SK-N-SH (cell line): Measurements from ENCODE around the gene GDA. TPM values are rescaled to one million over a fixed set of nuclear protein-coding genes. Genes with fewer than 3 reads are reported as not detected.

Experiments used
- CTCF ChIA-PET: fragments of 300-600, 350-600 bp; formaldehyde crosslinking; extraction: SDS; loops from one replicate; lab custom pipeline; 2021; lab: Yijun Ruan, JAX
- POLR2A ChIA-PET: fragments of 350-600 bp; sonication (Branson Sonifier 250); formaldehyde crosslinking; extraction: SDS; loops from one replicate; lab custom pipeline; 2020; ENCODE audit warnings: antibody characterized with exemption, inconsistent platforms; lab: Yijun Ruan, JAX
- DNase-seq: peaks from one replicate; pipeline ENCODE4 v3.0.0; 2012
- H2AFZ ChIP-seq: fragments of 200-600 bp; sonication (generic); 2 replicates; pipeline ENCODE4 v1.8.1; 2016; ENCODE audit warnings: antibody characterized with exemption, mild to moderate bottlenecking, low read depth
- H3F3A ChIP-seq: fragments of 200-600 bp; sonication (generic); replicated peaks from 2 replicates; pipeline ENCODE3; 2016; ENCODE audit warnings: antibody characterized with exemption, mild to moderate bottlenecking; ENCODE audit not compliant: insufficient read depth
- H3K27ac ChIP-seq, 2 experiments: fragments of 200-500 bp in 1 of 2; fragments of 200-600 bp in 1 of 2; sonication (Bioruptor generic) in 1 of 2; sonication (generic), shearing (Covaris generic) in 1 of 2; 2 replicates each; pipeline versions ENCODE4 v1.5.1 to v1.6.1; 2014 to 2016; ENCODE audit warnings: low read depth in 2 of 2, inconsistent platforms in 1 of 2, low read length in 1 of 2, mild to moderate bottlenecking in 1 of 2, mixed read lengths in 1 of 2
- H3K27me3 ChIP-seq: fragments of 200-600 bp; sonication (generic), shearing (Covaris generic); 2 replicates; pipeline ENCODE4 v1.6.1; 2016; ENCODE audit warnings: mixed run types; ENCODE audit not compliant: insufficient read depth
- H3K36me3 ChIP-seq, 2 experiments: fragments of 200-500 bp in 1 of 2; fragments of 200-600 bp in 1 of 2; sonication (Bioruptor generic) in 1 of 2; sonication (generic) in 1 of 2; replicated peaks in 1 of 2; 2 replicates each; pipeline versions ENCODE3 to v1.5.1; 2014 to 2016; ENCODE audit warnings: low read length in 1 of 2, mild to moderate bottlenecking in 1 of 2; ENCODE audit not compliant: insufficient read depth in 2 of 2, control insufficient read depth in 1 of 2
- H3K4me1 ChIP-seq, 2 experiments: fragments of 200-500 bp in 1 of 2; fragments of 200-600 bp in 1 of 2; sonication (Bioruptor generic) in 1 of 2; sonication (generic), shearing (Covaris generic) in 1 of 2; 2 replicates each; pipeline versions ENCODE4 v1.5.1 to v1.6.1; 2014 to 2016; ENCODE audit warnings: low read depth in 1 of 2, low read length in 1 of 2, mixed run types in 1 of 2; ENCODE audit not compliant: insufficient read depth in 2 of 2, control insufficient read depth in 1 of 2
- H3K4me2 ChIP-seq: fragments of 200-600 bp; sonication (generic), shearing (Covaris generic); 2 replicates; pipeline ENCODE4 v1.6.1; 2017; ENCODE audit warnings: mixed run types
- H3K4me3 ChIP-seq, 2 experiments: fragments of 200-500 bp in 1 of 2; fragments of 200-600 bp in 1 of 2; sonication (Bioruptor generic) in 1 of 2; sonication (generic), shearing (Covaris generic) in 1 of 2; 2 replicates each; pipeline versions ENCODE4 v1.5.1 to v1.8.1; 2014 to 2016; ENCODE audit warnings: low read depth in 2 of 2, inconsistent platforms in 1 of 2, low read length in 1 of 2, mild to moderate bottlenecking in 1 of 2, mixed read lengths in 1 of 2, moderate library complexity in 1 of 2
- H3K79me2 ChIP-seq: fragments of 200-600 bp; sonication (generic); 2 replicates; pipeline ENCODE4 v1.8.1; 2017; ENCODE audit warnings: mild to moderate bottlenecking; ENCODE audit not compliant: insufficient read depth
- H3K9ac ChIP-seq: fragments of 200-600 bp; sonication (generic); 2 replicates; pipeline ENCODE4 v1.6.1; 2017; ENCODE audit warnings: mixed run types
- H3K9me2 ChIP-seq: fragments of 200-600 bp; sonication (generic); 2 replicates; pipeline ENCODE4 v1.6.1; 2017; ENCODE audit warnings: mixed run types
- H3K9me3 ChIP-seq: fragments of 200-600 bp; sonication (generic); 2 replicates; pipeline ENCODE4 v1.6.1; 2017; ENCODE audit warnings: mixed run types, mild to moderate bottlenecking, moderate library complexity
- H4K20me1 ChIP-seq: fragments of 200-600 bp; sonication (generic); 2 replicates; pipeline ENCODE4 v1.6.1; 2017; ENCODE audit warnings: mild to moderate bottlenecking, mixed run types; ENCODE audit not compliant: insufficient read depth
- CTCF ChIP-seq: fragments of 200-600 bp; sonication (generic); IDR thresholded peaks from 2 replicates; pipeline ENCODE4 v1.6.1; 2017; ENCODE audit warnings: antibody characterized with exemption, mild to moderate bottlenecking, moderate library complexity
- FOSL2 ChIP-seq: IDR thresholded peaks from 2 replicates; pipeline ENCODE4 v1.4.0; 2012; ENCODE audit warnings: low read depth, mild to moderate bottlenecking, moderate library complexity, borderline replicate concordance
- FOXJ3 ChIP-seq: sonication (generic); formaldehyde crosslinking; IDR thresholded peaks from 2 replicates; pipeline ENCODE4 v1.5.1; 2020; ENCODE audit warnings: mild to moderate bottlenecking, missing genetic modification reagents
- NFIC ChIP-seq: IDR thresholded peaks from 2 replicates; pipeline ENCODE4 v1.4.0; 2012; ENCODE audit warnings: borderline replicate concordance
- NRF1 ChIP-seq: IDR thresholded peaks from 2 replicates; pipeline ENCODE4 v1.6.1; 2012; ENCODE audit warnings: low read depth, mild to moderate bottlenecking, low read length
- SIN3A ChIP-seq: IDR thresholded peaks from 2 replicates; pipeline ENCODE4 v1.6.1; 2012; ENCODE audit warnings: low read depth, mild to moderate bottlenecking, low read length, moderate library complexity, borderline replicate concordance
- WGBS: methylation state at CpG from one replicate; pipeline ENCODE4 v1.1.6; 2017; ENCODE audit warnings: low lambda C conversion rate; 5-methylcytosine and 5-hydroxymethylcytosine counted together
- polyA plus RNA-seq, 3 experiments: library from polyadenylated mRNA; depleted of rRNA; stranded (reverse); fragments of >200 nt; gene quantifications; 2 replicates each; pipeline ENCODE4 v1.2.3, GENCODE V29; 2012

Gene GDA
- polyA plus RNA-seq, 1 of the 3 experiments (the other 2 are of a cell fraction) = not detected

- POLR2A ChIA-PET = no interaction called here
- CTCF ChIA-PET = no interaction called here
- Histone ChIP-seq H3K27me3 (no peaks in the 10 kb centered on the region; the same call in 1 of the 2 replicates), H3K9ac (no peak overlapping the region), H3K4me3 (no peak overlapping the region), H3F3A (no peaks in the 10 kb centered on the region), H3K36me3 (no peaks in the 10 kb centered on the region), H3K9me2 (no peaks in the 10 kb centered on the region), H3K4me1 (no peaks in the 10 kb centered on the region), H3K27ac (no peak overlapping the region), H2AFZ (no peak overlapping the region), H4K20me1 (no peaks in the 10 kb centered on the region), H3K79me2 (no peaks in the 10 kb centered on the region), H3K9me3 (no peaks in the 10 kb centered on the region), H3K4me2 (no peak overlapping the region)
- TF ChIP-seq FOXJ3 (CRISPR knock-in tag) (no peak), CTCF (no peak)
- 27% methylated on average over 5 of the region's 5 CpGs for WGBS
- no peak for DNase-seq
Observed at GRCh38 chr9:72168075-72168474, 18.8 kb downstream of the GDA start.

GRCh38 chr9:72169178-72169577 is 19.9 kb downstream of the GDA start:
- TF ChIP-seq FOSL2 = no peak
- TF ChIP-seq NFIC = no peak
- POLR2A ChIA-PET = no interaction called here
- Histone ChIP-seq H3K9ac (no peak overlapping the region), H4K20me1 (no peaks in the 10 kb centered on the region), H3K36me3 (no peaks in the 10 kb centered on the region), H3K9me3 (no peaks in the 10 kb centered on the region), H2AFZ (no peak overlapping the region), H3K27me3 (no peaks in the 10 kb centered on the region; the same call in 1 of the 2 replicates), H3K27ac (no peak overlapping the region), H3K4me2 (no peak overlapping the region), H3F3A (no peaks in the 10 kb centered on the region), H3K9me2 (no peaks in the 10 kb centered on the region), H3K4me1 (no peaks in the 10 kb centered on the region), H3K4me3 (no peak overlapping the region), H3K79me2 (no peaks in the 10 kb centered on the region)
- DNase-seq = no peak
- CTCF ChIA-PET = no interaction called here

GRCh38 chr9:72173080-72173479 is 23.8 kb downstream of the GDA start:
- DNase-seq = no peak
- no peaks in the 10 kb centered on the region for H3K9me2 ChIP-seq
- CTCF ChIA-PET = no interaction called here
- H3K4me3 ChIP-seq = no peak overlapping the region
- no peaks in the 10 kb centered on the region; the same call in 1 of the 2 replicates for H3K27me3 ChIP-seq
- no peak overlapping the region for H3K9ac ChIP-seq
- H3K4me2 ChIP-seq = no peak overlapping the region
- POLR2A ChIA-PET = no interaction called here
- no peak overlapping the region for H2AFZ ChIP-seq
- no peaks in the 10 kb centered on the region for H3F3A ChIP-seq
- no peaks in the 10 kb centered on the region for H3K36me3 ChIP-seq
- H3K9me3 ChIP-seq = no peaks in the 10 kb centered on the region
- TF ChIP-seq SIN3A (no peak), NRF1 (no peak)
- TF ChIP-seq, all 33 proteins: peak for 0
- WGBS = 27% methylated on average over 4 of the region's 4 CpGs
- H3K79me2 ChIP-seq = no peaks in the 10 kb centered on the region
- no peak overlapping the region for H3K27ac ChIP-seq
- no peaks in the 10 kb centered on the region for H4K20me1 ChIP-seq
- H3K4me1 ChIP-seq = no peaks in the 10 kb centered on the region
